ENCODE data around the gene GRPR. TPM values are rescaled to one million over a fixed set of nuclear protein-coding genes. Genes with fewer than 3 reads are reported as not detected.

GRPR gene
- total and polyA plus RNA-seq, 2 donors (not counting 1 experiment from before 2014, with no cell fraction given) = 0.33 to 4.1 TPM

GRCh38 chrX:16199343-16199742, 76.0 kb downstream of the GRPR start:
- H3K36me3 ChIP-seq (ENCODE audit: control insufficient read depth, insufficient read depth, low read length) = no peaks in the 10 kb centered on the region

GRCh38 chrX:16202943-16203342, 79.6 kb downstream of the GRPR start:
- no peak for DNase-seq (ENCODE audit: low read depth in 2 of 2)
- H4K20me1 ChIP-seq (ENCODE audit: control insufficient read depth, extremely low read depth, insufficient read depth, low read length) = no peaks in the 10 kb centered on the region
- no peak overlapping the region for H2AFZ ChIP-seq (ENCODE audit: low read length)
- H3K27ac ChIP-seq (ENCODE audit: insufficient read depth, low read length) = no peak overlapping the region
- no peaks in the 10 kb centered on the region for H3K27me3 ChIP-seq (ENCODE audit: control insufficient read depth, insufficient read depth, low read length)
- TF ChIP-seq EZH2 (IDR thresholded peaks at IDR 0.05; ENCODE audit: low read length, missing control alignments) = no peak
- TF ChIP-seq CTCF (conservative IDR thresholded peaks at IDR 0.05 in 1 of 2, IDR thresholded peaks at IDR 0.05 in 1 of 2; ENCODE audit: low read depth in 1 of 2, low read length in 2 of 2) = no peak
- H3K4me2 ChIP-seq (ENCODE audit: extremely low read depth, insufficient read depth, low read length) = no peak overlapping the region
- no peaks in the 10 kb centered on the region for H3K9me3 ChIP-seq (ENCODE audit: control insufficient read depth, insufficient read depth, low read depth, low read length)
- no peaks in the 10 kb centered on the region for H3K36me3 ChIP-seq (ENCODE audit: control insufficient read depth, insufficient read depth, low read length)
- H3K4me1 ChIP-seq (ENCODE audit: control insufficient read depth, extremely low read depth, insufficient read depth, low read length) = no peaks in the 10 kb centered on the region
- H3K79me2 ChIP-seq (ENCODE audit: control insufficient read depth, insufficient read depth, low read length) = no peaks in the 10 kb centered on the region
- H3K4me3 ChIP-seq (replicated peaks in 1 of 4; ENCODE audit: control extremely low read depth in 1 of 4, insufficient read depth in 1 of 4, low read depth in 3 of 4, low read length in 4 of 4) = no peak overlapping the region
- H3K9ac ChIP-seq (ENCODE audit: insufficient read depth, low read length) = no peak overlapping the region

More at GRCh38 chrX:16199343-16199742, 76.0 kb downstream of the GRPR start:
- no peaks in the 10 kb centered on the region for H3K4me1 ChIP-seq (ENCODE audit: control insufficient read depth, extremely low read depth, insufficient read depth, low read length)
- H3K9ac ChIP-seq (ENCODE audit: insufficient read depth, low read length) = no peak overlapping the region
- no peak overlapping the region for H2AFZ ChIP-seq (ENCODE audit: low read length)
- H3K27ac ChIP-seq (ENCODE audit: insufficient read depth, low read length) = no peak overlapping the region
- no peak for TF ChIP-seq CTCF (conservative IDR thresholded peaks at IDR 0.05 in 1 of 2, IDR thresholded peaks at IDR 0.05 in 1 of 2; ENCODE audit: low read depth in 1 of 2, low read length in 2 of 2)
- TF ChIP-seq EZH2 (IDR thresholded peaks at IDR 0.05; ENCODE audit: low read length, missing control alignments) = no peak
- no peak overlapping the region for H3K4me2 ChIP-seq (ENCODE audit: extremely low read depth, insufficient read depth, low read length)
- no peaks in the 10 kb centered on the region for H3K27me3 ChIP-seq (ENCODE audit: control insufficient read depth, insufficient read depth, low read length)
- no peaks in the 10 kb centered on the region for H3K79me2 ChIP-seq (ENCODE audit: control insufficient read depth, insufficient read depth, low read length)
- no peak overlapping the region for H3K4me3 ChIP-seq (replicated peaks in 1 of 4; ENCODE audit: control extremely low read depth in 1 of 4, insufficient read depth in 1 of 4, low read depth in 3 of 4, low read length in 4 of 4)
- H4K20me1 ChIP-seq (ENCODE audit: control insufficient read depth, extremely low read depth, insufficient read depth, low read length) = no peaks in the 10 kb centered on the region
- DNase-seq (ENCODE audit: low read depth in 2 of 2) = no peak
- no peaks in the 10 kb centered on the region for H3K9me3 ChIP-seq (ENCODE audit: control insufficient read depth, insufficient read depth, low read depth, low read length)

Other genes with a start within 250 kb of the GRPR start
- not detected in 2 replicates for gene MAGEB17, start 43.9 kb downstream of the GRPR start, total RNA-seq
- gene MAGEB17, start 43.9 kb downstream of the GRPR start, polyA plus RNA-seq = 0.06 and 0.10 TPM in 2 replicates